Esophagus muscularis mucosa (tissue), 4 donors: ENCODE results near the gene VEZF1. TPM values are rescaled to one million over a fixed set of nuclear protein-coding genes. Genes with fewer than 3 reads are reported as not detected.

Experiments
- DNase-seq: peaks from one replicate; pipeline ENCODE4 v3.0.0-alpha.2; 2017; ENCODE audit errors: extremely low spot score
- H3K27ac ChIP-seq, 4 donors: fragments of 200-600 bp; sonication (generic); replicated peaks in 1 of 4; 1 replicate in 3 of 4; 2 replicates in 1 of 4; pipeline ENCODE4 v1.5.1; 2016 to 2019; ENCODE audit warnings: mild to moderate bottlenecking in 1 of 4
- H3K27me3 ChIP-seq, 4 donors: fragments of 200-600 bp; sonication (generic); one replicate each; pipeline versions ENCODE4 v1.5.1 to v1.6.0; 2016 to 2019
- H3K36me3 ChIP-seq, 4 donors: fragments of 200-600 bp; sonication (generic); one replicate each; pipeline ENCODE4 v1.5.1; 2016 to 2019
- H3K4me1 ChIP-seq, 4 donors: fragments of 200-600 bp; sonication (generic); one replicate each; pipeline ENCODE4 v1.5.1; 2016 to 2019
- H3K4me3 ChIP-seq, 4 donors: fragments of 200-600 bp; sonication (generic); 1 replicate in 2 of 4; 2 replicates in 2 of 4; pipeline ENCODE4 v1.5.1; 2016 to 2019; ENCODE audit warnings: mild to moderate bottlenecking in 4 of 4, moderate library complexity in 1 of 4
- H3K9me3 ChIP-seq, 4 donors: fragments of 200-600 bp; sonication (generic); 1 replicate in 3 of 4; 2 replicates in 1 of 4; pipeline ENCODE4 v1.5.1; 2016 to 2019
- CTCF ChIP-seq, 3 experiments: fragments of 200-600 bp in 2 of 3; fragments of 450-650 bp in 1 of 3; sonication (generic) in 2 of 3; IDR thresholded peaks; one replicate each; pipeline ENCODE4 v1.5.1; 2017 to 2019; ENCODE audit warnings: antibody characterized with exemption in 3 of 3, mild to moderate bottlenecking in 2 of 3, moderate library complexity in 1 of 3
- EP300 ChIP-seq: sonication (generic); formaldehyde crosslinking; IDR thresholded peaks from one replicate; pipeline ENCODE4 v1.6.1; 2017; ENCODE audit warnings: antibody characterized with exemption
- POLR2A ChIP-seq: fragments of 450-650 bp; IDR thresholded peaks from one replicate; pipeline ENCODE4 v1.6.1; 2017; ENCODE audit warnings: antibody characterized with exemption, moderate library complexity, mild to moderate bottlenecking, low read depth
- POLR2AphosphoS5 ChIP-seq, 2 donors: sonication (generic); formaldehyde crosslinking; IDR thresholded peaks; one replicate each; pipeline ENCODE4 v1.6.1; 2017; ENCODE audit warnings: antibody characterized with exemption in 2 of 2
- WGBS: methylation state at CpG from one replicate; pipeline ENCODE4 v1.1.5; 2018; 5-methylcytosine and 5-hydroxymethylcytosine counted together
- intact Hi-C: fragments of 100-400 bp; cut with DNase I; formaldehyde crosslinking; loops from one replicate; pipeline ENCODE4 v1.15.1; 2023
- total RNA-seq, 4 donors: library from RNA; depleted of rRNA; stranded (reverse); fragments of >200 nt; gene quantifications; one replicate each; pipeline versions ENCODE4 v1.1.0 to v1.2.1, GENCODE V29; 2016

Gene VEZF1
- total RNA-seq, 4 donors from 2014 or later = 98.9 to 154 (median 121) TPM

GRCh38 chr17:57971572-57971971 lies 16.5 kb downstream of the VEZF1 start:
- Histone ChIP-seq H3K9me3 (no peaks in the 10 kb centered on the region), H3K4me1 (peaks cover 19 to 31% (median 23%) of the 10 kb centered on the region in 4 donors), H3K27ac (no peak overlapping the region), H3K4me3 (no peak overlapping the region), H3K27me3 (no peaks in the 10 kb centered on the region), H3K36me3 (peaks cover 22 to 55% (median 39%) of the 10 kb centered on the region in 4 donors)
- WGBS = 73% methylated on average over 10 of the region's 10 CpGs
- DNase-seq = peak; percentile 50
- intact Hi-C loops = no loop called here
- TF ChIP-seq POLR2AphosphoS5 (IDR thresholded peaks at IDR 0.05) = no peak
- no peak for TF ChIP-seq EP300
- TF ChIP-seq CTCF (IDR thresholded peaks at IDR 0.05) = no peak
- TF ChIP-seq POLR2A = no peak

- Histone ChIP-seq H3K27me3 (no peaks in the 10 kb centered on the region), H3K4me3 (no peak overlapping the region), H3K9me3 (no peaks in the 10 kb centered on the region), H3K27ac (peak overlapping the region in 1 of 4 donors; percentile 15), H3K4me1 (peaks cover 14 to 30% (median 14%) of the 10 kb centered on the region in 4 donors), H3K36me3 (peaks cover 19 to 47% (median 30%) of the 10 kb centered on the region in 4 donors)
- peak; percentile 57 for DNase-seq
- WGBS = 50% methylated on average over 4 of the region's 4 CpGs
- intact Hi-C loops = no loop called here
- TF ChIP-seq POLR2A (no peak), POLR2AphosphoS5 (IDR thresholded peaks at IDR 0.05) (no peak), CTCF (IDR thresholded peaks at IDR 0.05) (no peak), EP300 (no peak)
These were observed 17.3 kb downstream of the VEZF1 start for GRCh38 chr17:57970710-57971109.

- H3K9me3 ChIP-seq = no peaks in the 10 kb centered on the region
- no peak overlapping the region for H3K4me3 ChIP-seq
- TF ChIP-seq POLR2A = no peak
- no peak for TF ChIP-seq EP300
- no peak for TF ChIP-seq POLR2AphosphoS5 (IDR thresholded peaks at IDR 0.05)
- no peak for TF ChIP-seq CTCF (IDR thresholded peaks at IDR 0.05)
- 67% methylated on average over 1 of the region's 1 CpG for WGBS
- no peaks in the 10 kb centered on the region for H3K27me3 ChIP-seq
- intact Hi-C loops = no loop called here
- H3K27ac ChIP-seq = no peak overlapping the region
- DNase-seq = peak; percentile 42
- H3K36me3 ChIP-seq = peaks cover 7 to 25% (median 12%) of the 10 kb centered on the region in 4 donors
- H3K4me1 ChIP-seq = peaks cover 0 to 13% (median 0%) of the 10 kb centered on the region in 4 donors
These were observed 19.6 kb downstream of the VEZF1 start for GRCh38 chr17:57968456-57968855.

GRCh38 chr17:57966875-57967274 lies 21.2 kb downstream of the VEZF1 start:
- Histone ChIP-seq H3K4me1 (peaks cover 0 to 5% (median 0%) of the 10 kb centered on the region in 4 donors), H3K27me3 (no peaks in the 10 kb centered on the region), H3K4me3 (no peak overlapping the region), H3K9me3 (no peaks in the 10 kb centered on the region), H3K27ac (no peak overlapping the region), H3K36me3 (peaks cover 0 to 10% (median 4%) of the 10 kb centered on the region in 4 donors)
- 94% methylated on average over 5 of the region's 5 CpGs for WGBS
- intact Hi-C loops = no loop called here
- peak; percentile 77 for DNase-seq
- no peak for TF ChIP-seq POLR2A
- TF ChIP-seq POLR2AphosphoS5 (IDR thresholded peaks at IDR 0.05) = no peak
- TF ChIP-seq EP300 = no peak
- TF ChIP-seq CTCF (IDR thresholded peaks at IDR 0.05) = no peak

GRCh38 chr17:57966246-57966645 lies 21.8 kb downstream of the VEZF1 start:
- no peaks in the 10 kb centered on the region for H3K27me3 ChIP-seq
- 92% methylated on average over 5 of the region's 5 CpGs for WGBS
- no peaks in the 10 kb centered on the region for H3K9me3 ChIP-seq
- intact Hi-C loops = no loop called here
- no peaks in the 10 kb centered on the region for H3K4me1 ChIP-seq
- TF ChIP-seq EP300 (no peak), POLR2A (no peak), CTCF (IDR thresholded peaks at IDR 0.05) (no peak), POLR2AphosphoS5 (IDR thresholded peaks at IDR 0.05) (no peak)
- H3K4me3 ChIP-seq = no peak overlapping the region
- peak; percentile 79 for DNase-seq
- H3K27ac ChIP-seq = no peak overlapping the region
- peaks cover 0 to 5% (median 2%) of the 10 kb centered on the region in 4 donors for H3K36me3 ChIP-seq
